Stimulated activated memory B cell treated with anti-CD40 and anti-IgM and Interleukin-4, amounts not matched to agents 10 μg/mL and 1 μg/mL and 100 μg/mL, for 72 hours (primary cell): Measurements from ENCODE around the gene TTK.

Source experiments
- ATAC-seq: fragments of 150-1000 bp; cut with Tn5 transposase; 2 replicates; pipeline ENCODE4 v1.10.0; 2021
- H3K27ac Mint-ChIP-seq: one replicate; pipeline ENCODE4 v1.8.0; 2022; ENCODE audit warnings: mild to moderate bottlenecking, mixed read lengths
- H3K27me3 Mint-ChIP-seq: one replicate; pipeline ENCODE4 v1.8.0; 2022; ENCODE audit warnings: mixed read lengths
- H3K36me3 Mint-ChIP-seq: one replicate; pipeline ENCODE4 v1.8.0; 2022; ENCODE audit warnings: mixed read lengths
- H3K4me1 Mint-ChIP-seq: one replicate; pipeline ENCODE4 v1.8.0; 2022; ENCODE audit warnings: mixed read lengths
- H3K4me3 Mint-ChIP-seq: one replicate; pipeline ENCODE4 v1.8.0; 2022; ENCODE audit warnings: mild to moderate bottlenecking, moderate library complexity, mixed read lengths
- H3K9me3 Mint-ChIP-seq: one replicate; pipeline ENCODE4 v1.8.0; 2022; ENCODE audit warnings: mixed read lengths

TTK gene

DNA sequence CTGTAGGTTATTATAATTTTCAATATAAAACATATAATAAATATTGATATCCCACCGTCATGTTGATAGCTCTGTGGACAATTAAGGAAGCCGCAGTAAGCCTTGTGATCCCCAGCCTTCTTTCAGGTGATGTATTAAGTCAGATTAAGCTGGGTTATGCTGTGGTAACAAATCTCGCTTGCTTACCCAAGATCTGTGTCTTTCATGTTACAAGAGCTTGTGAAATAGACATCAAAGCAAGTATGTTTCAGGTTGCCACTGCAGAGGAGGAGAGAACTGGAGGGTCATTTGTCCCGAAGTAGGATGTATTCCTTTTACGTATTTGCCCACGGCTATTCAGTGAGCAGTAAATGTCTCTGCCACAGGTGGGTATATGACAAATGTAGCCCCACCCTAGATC lies 84.2 kb downstream of the TTK start:
- no peak for ATAC-seq
- no peaks in the 10 kb centered on the region for H3K9me3 Mint-ChIP-seq
- no peak overlapping the region for H3K27ac Mint-ChIP-seq
- no peaks in the 10 kb centered on the region for H3K36me3 Mint-ChIP-seq
- no peak overlapping the region for H3K4me3 Mint-ChIP-seq
- H3K4me1 Mint-ChIP-seq: no peaks in the 10 kb centered on the region
- H3K27me3 Mint-ChIP-seq: peaks cover 13% of the 10 kb centered on the region

DNA sequence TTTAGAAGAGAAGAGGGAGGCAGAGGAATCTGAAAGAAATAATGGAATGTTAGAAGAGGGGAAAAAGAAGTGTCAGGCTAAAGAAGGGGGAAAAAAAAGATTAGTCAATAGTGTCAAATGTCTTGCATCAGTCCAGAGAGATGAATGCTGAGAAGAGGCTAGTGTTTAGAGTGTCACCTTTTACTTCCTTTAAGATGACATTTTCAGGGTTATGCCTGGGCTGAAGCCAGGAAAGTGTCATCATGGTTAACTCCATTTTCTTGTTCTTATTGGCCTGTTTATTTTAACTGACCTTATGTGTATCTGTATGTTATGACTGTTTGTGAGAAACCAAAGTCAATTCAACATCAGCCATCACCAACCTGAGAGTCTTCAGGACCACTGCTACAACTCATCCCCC lies 87.1 kb downstream of the TTK start:
- no peak overlapping the region for H3K27ac Mint-ChIP-seq
- no peak for ATAC-seq
- H3K36me3 Mint-ChIP-seq: no peaks in the 10 kb centered on the region
- H3K27me3 Mint-ChIP-seq: peaks cover 13% of the 10 kb centered on the region
- no peaks in the 10 kb centered on the region for H3K9me3 Mint-ChIP-seq
- H3K4me1 Mint-ChIP-seq: no peaks in the 10 kb centered on the region
- H3K4me3 Mint-ChIP-seq: no peak overlapping the region
